PC-9 (cell line): ENCODE measurements around the gene FBXO22. TPM values are rescaled to one million over a fixed set of nuclear protein-coding genes. Genes with fewer than 3 reads are reported as not detected.
"Not testable (repeated sequence)": the region's sequence is repeated elsewhere in the genome, so short reads cannot be mapped to it uniquely, and the experiment has no call there.

Experiments used
- BruUV-seq: library from RNA; stranded (reverse); fragments of 400-500 nt; replicated peaks from 2 replicates; lab custom pipeline; 2021; lab: Mats Ljungman, UMichigan
- CTCF ChIA-PET: fragments of 300-600 bp; sonication (Branson Sonifier 250); formaldehyde crosslinking; loops from one replicate; lab custom pipeline; 2022; ENCODE audit warnings: antibody characterized with exemption; lab: Charles Lee
- POLR2A ChIA-PET: fragments of 300-600 bp; sonication (Branson Sonifier 250); formaldehyde crosslinking; loops from one replicate; lab custom pipeline; 2022; ENCODE audit warnings: antibody characterized with exemption; ENCODE audit not compliant: unreplicated experiment; lab: Charles Lee
- DNase-seq, 2 experiments: peaks; one replicate each; pipeline versions ENCODE4 v3.0.0 to v3.0.0-alpha.2; 2015 to 2022; ENCODE audit warnings: mixed read lengths in 1 of 2
- H2AFZ ChIP-seq: fragments of 200-600 bp; sonication (generic); 2 replicates; pipeline ENCODE4 v1.8.1; 2017; ENCODE audit warnings: antibody characterized with exemption
- H3F3A ChIP-seq: fragments of 200-600 bp; sonication (generic); 2 replicates; pipeline ENCODE4 v1.8.1; 2017; ENCODE audit warnings: antibody characterized with exemption, mild to moderate bottlenecking, low read depth; ENCODE audit not compliant: insufficient read depth
- H3K27ac ChIP-seq: fragments of 200-600 bp; sonication (generic); 2 replicates; pipeline ENCODE4 v1.6.1; 2016; ENCODE audit warnings: mixed run types
- H3K27me3 ChIP-seq: fragments of 200-600 bp; sonication (generic); 2 replicates; pipeline ENCODE4 v1.6.1; 2016; ENCODE audit warnings: low read depth, mixed run types; ENCODE audit not compliant: insufficient read depth
- H3K36me3 ChIP-seq: fragments of 200-600 bp; sonication (generic); 2 replicates; pipeline ENCODE4 v1.6.1; 2016; ENCODE audit warnings: low read depth, mixed run types
- H3K4me1 ChIP-seq: fragments of 200-600 bp; sonication (generic); replicated peaks from 2 replicates; pipeline ENCODE4 v1.6.1; 2016; ENCODE audit warnings: mixed run types; ENCODE audit not compliant: insufficient read depth
- H3K4me2 ChIP-seq: fragments of 200-600 bp; sonication (generic); 2 replicates; pipeline ENCODE4 v1.6.1; 2017; ENCODE audit warnings: mixed run types
- H3K4me3 ChIP-seq: fragments of 200-600 bp; sonication (generic); 2 replicates; pipeline ENCODE4 v1.6.1; 2016; ENCODE audit warnings: mixed run types
- H3K79me2 ChIP-seq: fragments of 200-600 bp; sonication (generic); 2 replicates; pipeline ENCODE4 v1.6.1; 2017; ENCODE audit warnings: low read depth, mixed run types
- H3K9me2 ChIP-seq: fragments of 200-600 bp; sonication (generic); 2 replicates; pipeline ENCODE4 v1.8.1; 2017; ENCODE audit warnings: mild to moderate bottlenecking; ENCODE audit not compliant: insufficient read depth
- H3K9me3 ChIP-seq: fragments of 200-600 bp; sonication (generic); 2 replicates; pipeline ENCODE4 v1.8.1; 2016; ENCODE audit warnings: low read depth; ENCODE audit not compliant: insufficient read depth
- H4K20me1 ChIP-seq: fragments of 200-600 bp; sonication (generic); 2 replicates; pipeline ENCODE4 v1.8.1; 2017; ENCODE audit not compliant: insufficient read depth
- CTCF ChIP-seq: fragments of 200-600 bp; sonication (generic); conservative IDR thresholded peaks from 2 replicates; pipeline ENCODE4 v1.6.1; 2017; ENCODE audit warnings: mixed run types, antibody characterized with exemption, mild to moderate bottlenecking, moderate library complexity
- EZH2 ChIP-seq: fragments of 200-600 bp; sonication (generic); IDR thresholded peaks from 2 replicates; pipeline ENCODE4 v1.8.0; 2017; ENCODE audit warnings: antibody characterized with exemption, low read depth
- intact Hi-C: fragments of 100-400 bp; cut with micrococcal nuclease; formaldehyde crosslinking; loops from one replicate; pipeline ENCODE4 v1.10.0; 2022; ENCODE audit not compliant: unreplicated experiment
- total RNA-seq: library from RNA; stranded (reverse); gene quantifications from 2 replicates; pipeline ENCODE4 v1.2.3, GENCODE V29; 2021

The FBXO22 gene
- total RNA-seq, 1 experiment from 2014 or later: 37.5 TPM

- H3K27ac ChIP-seq: no peak overlapping the region
- H3K4me1 ChIP-seq: no peaks in the 10 kb centered on the region
- ChIA-PET CTCF (no interaction called here), POLR2A (interaction anchor here (0.8 kb wide), 1 partner anchor 9 kb away, joined by 9 read pairs; no protein-coding TSS in a partner anchor)
- no peak for TF ChIP-seq CTCF
- no peak for TF ChIP-seq EZH2
- H4K20me1 ChIP-seq: no peaks in the 10 kb centered on the region
- no peak for DNase-seq
- no peak overlapping the region for H2AFZ ChIP-seq
- H3K79me2 ChIP-seq: no peaks in the 10 kb centered on the region
- no peaks in the 10 kb centered on the region for H3K9me3 ChIP-seq
- H3F3A ChIP-seq: no peaks in the 10 kb centered on the region
- no peaks in the 10 kb centered on the region for H3K9me2 ChIP-seq
- H3K36me3 ChIP-seq: no peaks in the 10 kb centered on the region
- no peak overlapping the region for H3K4me2 ChIP-seq
- no peaks in the 10 kb centered on the region for H3K27me3 ChIP-seq
- BruUV-seq: no TSS peak
- intact Hi-C loops: no loop called here
- H3K4me3 ChIP-seq: no peak overlapping the region
Observed at GRCh38 chr15:75981149-75981815, 77.6 kb downstream of the FBXO22 start.

GRCh38 chr15:75982468-75982867 is 78.8 kb downstream of the FBXO22 start:
- Histone ChIP-seq H3K4me1 (no peaks in the 10 kb centered on the region), H2AFZ (no peak overlapping the region), H3K4me2 (no peak overlapping the region), H3F3A (no peaks in the 10 kb centered on the region), H3K9me2 (no peaks in the 10 kb centered on the region), H3K27ac (no peak overlapping the region), H3K4me3 (no peak overlapping the region), H4K20me1 (no peaks in the 10 kb centered on the region), H3K36me3 (no peaks in the 10 kb centered on the region), H3K79me2 (no peaks in the 10 kb centered on the region), H3K27me3 (no peaks in the 10 kb centered on the region), H3K9me3 (no peaks in the 10 kb centered on the region)
- no TSS peak for BruUV-seq
- no peak for TF ChIP-seq CTCF
- no peak for TF ChIP-seq EZH2
- intact Hi-C loops: no loop called here
- CTCF ChIA-PET: interaction anchor here (0.6 kb wide), 1 partner anchor 74 kb away, joined by 4 read pairs; no protein-coding TSS in a partner anchor
- POLR2A ChIA-PET: interaction anchor here (0.7 kb wide), 1 partner anchor 54 kb away, joined by 10 read pairs; no protein-coding TSS in a partner anchor
- DNase-seq: no peak

- H3K4me2 ChIP-seq, DNase-seq, POLR2A ChIA-PET, H3K9me3 ChIP-seq, H3K27me3 ChIP-seq, H3K79me2 ChIP-seq, BruUV-seq, H3K9me2 ChIP-seq, H4K20me1 ChIP-seq, H2AFZ ChIP-seq, H3K4me1 ChIP-seq, CTCF ChIA-PET, H3K36me3 ChIP-seq, intact Hi-C loops, H3K27ac ChIP-seq, H3F3A ChIP-seq, H3K4me3 ChIP-seq: not testable (repeated sequence)
Observed at GRCh38 chr15:75984706-75985105, 81.0 kb downstream of the FBXO22 start.
